Uterus (tissue), 2 donors: ENCODE results near the gene SPATC1L.

Experiments
- CTCF ChIP-seq, 4 experiments: fragments of 200-600 bp in 2 of 4; fragments of 450-650 bp in 2 of 4; sonication (generic) in 2 of 4; IDR thresholded peaks; one replicate each; pipeline ENCODE4 v1.5.1; 2016 to 2019; ENCODE audit warnings: antibody characterized with exemption in 4 of 4, mild to moderate bottlenecking in 2 of 4, moderate library complexity in 1 of 4
- POLR2A ChIP-seq, 2 donors: fragments of 450-650 bp; IDR thresholded peaks; one replicate each; pipeline ENCODE4 v1.6.1; 2016; ENCODE audit warnings: antibody characterized with exemption in 2 of 2, mild to moderate bottlenecking in 1 of 2, moderate library complexity in 1 of 2

DNA sequence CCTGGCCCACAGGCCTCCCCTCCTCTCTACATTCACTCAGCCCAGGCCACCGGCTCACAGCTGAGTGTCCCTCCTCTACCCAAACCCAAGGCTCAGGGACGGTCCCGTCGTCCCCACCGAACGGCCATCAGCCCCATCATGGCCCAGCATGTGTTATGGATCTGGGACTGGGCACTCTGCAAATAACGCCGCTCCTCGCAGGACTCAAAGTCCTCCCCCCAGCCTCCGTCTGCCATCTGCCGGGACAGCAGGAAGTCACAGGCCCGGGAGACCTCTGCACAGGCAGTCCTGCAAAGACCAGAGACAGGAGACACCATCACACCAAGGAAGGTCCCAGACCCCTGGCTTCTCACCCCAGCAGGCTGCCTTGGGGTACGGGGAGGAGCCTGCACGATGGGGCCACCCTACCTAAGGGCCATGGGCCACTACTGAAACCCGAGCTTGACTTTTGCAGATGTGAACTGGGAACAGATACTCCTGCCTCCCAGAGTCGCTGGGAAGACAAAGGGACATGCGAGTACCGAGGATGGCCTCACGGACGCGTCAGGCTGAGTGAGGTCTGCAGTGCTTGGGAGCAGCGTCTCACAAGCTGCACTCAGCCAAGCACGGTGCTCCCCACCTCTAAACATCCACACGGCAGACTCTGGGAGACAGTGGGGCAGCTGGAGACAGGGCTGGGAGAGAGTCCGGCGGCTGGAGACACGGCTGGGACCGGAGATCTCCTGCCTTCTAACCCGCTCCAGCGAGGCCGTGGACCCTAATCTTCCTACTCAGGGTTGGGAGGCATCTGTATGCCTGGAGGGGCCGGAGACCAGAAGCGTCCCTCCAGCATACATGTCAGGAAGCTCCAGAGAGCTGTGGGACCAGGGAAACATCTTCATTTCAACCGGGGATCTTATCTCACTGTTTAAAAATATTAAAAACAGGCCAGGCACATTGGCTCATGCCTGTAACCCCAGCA lies 10.4 kb upstream of the SPATC1L start:
- TF ChIP-seq CTCF (IDR thresholded peaks at IDR 0.05) (no peak), POLR2A (IDR thresholded peaks at IDR 0.05) (no peak)
